Measurements from ENCODE around the gene PSKH1.

PSKH1 gene

DNA sequence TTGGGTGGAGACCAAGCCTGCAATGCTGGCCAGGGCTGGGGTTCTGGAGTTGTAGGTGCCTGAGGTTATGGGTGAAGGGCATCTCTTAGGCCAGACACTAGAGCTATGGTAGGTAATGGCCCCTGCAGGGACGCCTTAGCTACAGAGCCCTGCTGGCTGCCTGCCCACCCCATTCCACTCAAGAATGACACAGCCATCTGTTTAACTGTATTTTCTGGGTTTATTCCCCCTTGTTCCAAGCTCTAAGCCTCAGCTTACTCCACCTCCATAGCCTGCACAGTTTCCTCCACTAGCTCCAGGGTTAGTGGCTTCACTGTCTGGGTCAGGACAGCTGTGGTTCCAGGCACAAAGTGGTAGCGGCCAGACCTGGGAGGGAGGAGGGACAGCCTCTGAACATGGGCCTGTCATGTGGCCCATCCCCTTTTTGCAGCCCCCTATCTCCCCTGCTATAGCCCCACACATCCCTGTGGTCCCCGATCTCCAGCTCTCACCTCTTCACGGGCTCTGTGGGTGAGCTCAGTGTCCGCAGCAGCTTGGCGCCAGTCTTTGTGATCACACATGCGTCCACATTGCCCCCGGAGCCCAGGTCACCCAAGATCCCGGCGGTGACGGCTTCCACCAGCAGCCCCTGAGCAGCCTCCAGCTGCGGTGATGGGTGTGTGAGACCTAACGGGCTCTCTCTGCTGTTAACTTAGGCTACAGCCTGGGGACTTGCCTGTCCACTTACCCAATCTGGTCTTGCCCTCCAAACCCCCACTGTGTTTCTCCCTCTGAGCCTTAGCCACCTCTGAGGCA is 41.4 kb downstream of the PSKH1 start:
- no peak overlapping the region for H2BK12ac ChIP-seq (ENCODE audit: low read length)
- H3K79me2 ChIP-seq (ENCODE audit: control insufficient read depth, insufficient read depth, low read length, poor library complexity): peaks cover 10% of the 10 kb centered on the region
- H3K79me1 ChIP-seq (ENCODE audit: low read length): peaks cover 12% of the 10 kb centered on the region
- H3K4me3 ChIP-seq (ENCODE audit: low read depth, low read length): no peak overlapping the region
- H3K36me3 ChIP-seq (ENCODE audit: control insufficient read depth in 1 of 2, insufficient read depth in 2 of 2, low read length in 2 of 2): peaks cover 3 to 4% of the 10 kb centered on the region in 2 experiments
- no peaks in the 10 kb centered on the region for H3K27me3 ChIP-seq (ENCODE audit: insufficient read depth, low read length)
- H4K91ac ChIP-seq (ENCODE audit: low read depth, low read length): no peak overlapping the region
- H2AK5ac ChIP-seq (ENCODE audit: low read length): no peak overlapping the region
- no CpG with 5 or more reads among the region's 13 CpGs for WGBS (ENCODE audit: extremely low coverage, insufficient coverage, insufficient read length)
- H3K23ac ChIP-seq (ENCODE audit: low read length): no peak overlapping the region
- H3K4me1 ChIP-seq (ENCODE audit: control insufficient read depth in 1 of 2, insufficient read depth in 2 of 2, low read length in 2 of 2): peaks cover 16 to 17% of the 10 kb centered on the region in 2 experiments
- no peak overlapping the region for H2AFZ ChIP-seq (ENCODE audit: insufficient read depth, low read length, poor library complexity)
- H2BK5ac ChIP-seq (ENCODE audit: low read depth, low read length, poor library complexity): no peak overlapping the region
- H3K9me3 ChIP-seq (ENCODE audit: insufficient read depth, low read depth, low read length): peaks cover 2% of the 10 kb centered on the region
- no peak overlapping the region for H3K18ac ChIP-seq (ENCODE audit: low read length)
- no peak overlapping the region for H4K12ac ChIP-seq (ENCODE audit: low read depth, low read length)
- no peak overlapping the region for H3K14ac ChIP-seq (ENCODE audit: low read length)
- H4K8ac ChIP-seq (ENCODE audit: low read depth, low read length): no peak overlapping the region
- H3K27ac ChIP-seq (ENCODE audit: low read depth, low read length): no peak overlapping the region
- H2BK120ac ChIP-seq (ENCODE audit: insufficient read depth, low read length, poor library complexity): no peak overlapping the region
- peak overlapping the region; percentile 89 for H3K4me2 ChIP-seq (ENCODE audit: low read length)
- DNase-seq: no peak
- H3K4ac ChIP-seq (ENCODE audit: low read depth, low read length): no peak overlapping the region
- no peak overlapping the region for H3K9ac ChIP-seq (ENCODE audit: low read length)

DNA sequence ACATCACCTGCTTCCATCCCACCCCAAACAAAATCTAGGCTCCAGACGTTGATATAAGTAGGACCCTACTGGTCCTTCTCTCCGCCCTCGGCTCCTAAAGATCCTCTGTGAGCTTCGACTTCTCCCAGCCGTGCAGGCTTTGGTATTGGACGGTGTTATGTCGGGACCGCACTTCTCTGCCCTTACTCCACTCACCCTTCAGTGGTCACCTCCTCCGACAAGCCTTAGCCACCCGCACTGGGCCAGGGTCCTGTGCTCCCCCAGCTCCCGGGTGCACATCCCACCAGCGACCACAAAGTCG is 42.0 kb downstream of the PSKH1 start:
- Histone ChIP-seq H3K4me3 (ENCODE audit: low read depth, low read length) (peak overlapping the region; percentile 70), H2AFZ (ENCODE audit: insufficient read depth, low read length, poor library complexity) (peak overlapping the region; percentile 9), H4K8ac (ENCODE audit: low read depth, low read length) (peak overlapping the region; percentile 24), H3K4me2 (ENCODE audit: low read length) (peak overlapping the region; percentile 89), H2BK12ac (ENCODE audit: low read length) (no peak overlapping the region), H4K12ac (ENCODE audit: low read depth, low read length) (no peak overlapping the region), H2AK5ac (ENCODE audit: low read length) (no peak overlapping the region), H3K79me2 (ENCODE audit: control insufficient read depth, insufficient read depth, low read length, poor library complexity) (peaks cover 10% of the 10 kb centered on the region), H3K27ac (ENCODE audit: low read depth, low read length) (no peak overlapping the region), H3K9me3 (ENCODE audit: insufficient read depth, low read depth, low read length) (peaks cover 2% of the 10 kb centered on the region), H3K4me1 (ENCODE audit: control insufficient read depth in 1 of 2, insufficient read depth in 2 of 2, low read length in 2 of 2) (peaks cover 16 to 17% of the 10 kb centered on the region in 2 experiments), H3K27me3 (ENCODE audit: insufficient read depth, low read length) (no peaks in the 10 kb centered on the region), H3K14ac (ENCODE audit: low read length) (no peak overlapping the region), H3K79me1 (ENCODE audit: low read length) (peaks cover 12% of the 10 kb centered on the region), H3K36me3 (ENCODE audit: control insufficient read depth in 1 of 2, insufficient read depth in 2 of 2, low read length in 2 of 2) (peaks cover 8 to 10% of the 10 kb centered on the region in 2 experiments), H3K9ac (ENCODE audit: low read length) (peak overlapping the region; percentile 29), H2BK5ac (ENCODE audit: low read depth, low read length, poor library complexity) (no peak overlapping the region), H3K23ac (ENCODE audit: low read length) (no peak overlapping the region), H3K4ac (ENCODE audit: low read depth, low read length) (no peak overlapping the region), H2BK120ac (ENCODE audit: insufficient read depth, low read length, poor library complexity) (no peak overlapping the region), H4K91ac (ENCODE audit: low read depth, low read length) (no peak overlapping the region), H3K18ac (ENCODE audit: low read length) (no peak overlapping the region)
- DNase-seq: no peak
- no CpG with 5 or more reads among the region's 13 CpGs for WGBS (ENCODE audit: extremely low coverage, insufficient coverage, insufficient read length)

- peaks cover 10% of the 10 kb centered on the region for H3K79me2 ChIP-seq (ENCODE audit: control insufficient read depth, insufficient read depth, low read length, poor library complexity)
- no peak overlapping the region for H3K23ac ChIP-seq (ENCODE audit: low read length)
- peak overlapping the region; percentile 92 for H3K9ac ChIP-seq (ENCODE audit: low read length)
- peak; percentile 95 to 97 for DNase-seq
- peak overlapping the region; percentile 14 for H2AK5ac ChIP-seq (ENCODE audit: low read length)
- H3K36me3 ChIP-seq (ENCODE audit: control insufficient read depth in 1 of 2, insufficient read depth in 2 of 2, low read length in 2 of 2): peaks cover 13 to 15% of the 10 kb centered on the region in 2 experiments
- peak overlapping the region; percentile 62 for H3K14ac ChIP-seq (ENCODE audit: low read length)
- H4K12ac ChIP-seq (ENCODE audit: low read depth, low read length): peak overlapping the region; percentile 79
- H4K8ac ChIP-seq (ENCODE audit: low read depth, low read length): peak overlapping the region; percentile 66
- peaks cover 12% of the 10 kb centered on the region for H3K79me1 ChIP-seq (ENCODE audit: low read length)
- peak overlapping the region; percentile 59 for H3K4ac ChIP-seq (ENCODE audit: low read depth, low read length)
- peak overlapping the region; percentile 33 for H2BK120ac ChIP-seq (ENCODE audit: insufficient read depth, low read length, poor library complexity)
- peak overlapping the region; percentile 34 for H3K18ac ChIP-seq (ENCODE audit: low read length)
- H3K4me1 ChIP-seq (ENCODE audit: control insufficient read depth in 1 of 2, insufficient read depth in 2 of 2, low read length in 2 of 2): peaks cover 16 to 17% of the 10 kb centered on the region in 2 experiments
- peak overlapping the region; percentile 63 for H4K91ac ChIP-seq (ENCODE audit: low read depth, low read length)
- H2BK12ac ChIP-seq (ENCODE audit: low read length): no peak overlapping the region
- H2AFZ ChIP-seq (ENCODE audit: insufficient read depth, low read length, poor library complexity): peak overlapping the region; percentile 18
- peak overlapping the region; percentile 89 for H3K4me2 ChIP-seq (ENCODE audit: low read length)
- peak overlapping the region; percentile 97 for H3K4me3 ChIP-seq (ENCODE audit: low read depth, low read length)
- H3K27ac ChIP-seq (ENCODE audit: low read depth, low read length): peak overlapping the region; percentile 55
- no CpG with 5 or more reads among the region's 55 CpGs for WGBS (ENCODE audit: extremely low coverage, insufficient coverage, insufficient read length)
- no peaks in the 10 kb centered on the region for H3K27me3 ChIP-seq (ENCODE audit: insufficient read depth, low read length)
- H3K9me3 ChIP-seq (ENCODE audit: insufficient read depth, low read depth, low read length): peaks cover 2% of the 10 kb centered on the region
- H2BK5ac ChIP-seq (ENCODE audit: low read depth, low read length, poor library complexity): peak overlapping the region; percentile 18
Measured at GRCh38 chr16:67935402-67936123, 42.5 kb downstream of the PSKH1 start.

- peak within 1 kb of the TSS; percentile 34 for H3K18ac ChIP-seq (ENCODE audit: low read length)
- H3K4me3 ChIP-seq (ENCODE audit: low read depth, low read length): peak within 1 kb of the TSS; percentile 97
- H3K9ac ChIP-seq (ENCODE audit: low read length): peak within 1 kb of the TSS; percentile 92
- DNase-seq: peak in 1 of 2 donors; percentile 32
- H2AFZ ChIP-seq (ENCODE audit: insufficient read depth, low read length, poor library complexity): peak within 1 kb of the TSS; percentile 18
- H3K79me2 ChIP-seq (ENCODE audit: control insufficient read depth, insufficient read depth, low read length, poor library complexity): peaks cover 10% of the 10 kb centered on the region
- H3K27me3 ChIP-seq (ENCODE audit: insufficient read depth, low read length): no peaks in the 10 kb centered on the region
- peak within 1 kb of the TSS; percentile 66 for H4K8ac ChIP-seq (ENCODE audit: low read depth, low read length)
- H3K27ac ChIP-seq (ENCODE audit: low read depth, low read length): peak within 1 kb of the TSS; percentile 55
- H3K9me3 ChIP-seq (ENCODE audit: insufficient read depth, low read depth, low read length): no peaks in the 10 kb centered on the region
- H3K4ac ChIP-seq (ENCODE audit: low read depth, low read length): peak within 1 kb of the TSS; percentile 59
- WGBS (ENCODE audit: extremely low coverage, insufficient coverage, insufficient read length): no CpG with 5 or more reads among the region's 54 CpGs
- H2AK5ac ChIP-seq (ENCODE audit: low read length): peak within 1 kb of the TSS; percentile 28
- H2BK12ac ChIP-seq (ENCODE audit: low read length): no peak within 1 kb of the TSS
- peak within 1 kb of the TSS; percentile 63 for H4K91ac ChIP-seq (ENCODE audit: low read depth, low read length)
- peak within 1 kb of the TSS; percentile 33 for H2BK120ac ChIP-seq (ENCODE audit: insufficient read depth, low read length, poor library complexity)
- peak within 1 kb of the TSS; percentile 79 for H4K12ac ChIP-seq (ENCODE audit: low read depth, low read length)
- H3K4me1 ChIP-seq (ENCODE audit: control insufficient read depth in 1 of 2, insufficient read depth in 2 of 2, low read length in 2 of 2): peaks cover 16 to 17% of the 10 kb centered on the region in 2 experiments
- peak within 1 kb of the TSS; percentile 28 for H2BK5ac ChIP-seq (ENCODE audit: low read depth, low read length, poor library complexity)
- H3K36me3 ChIP-seq (ENCODE audit: control insufficient read depth in 1 of 2, insufficient read depth in 2 of 2, low read length in 2 of 2): peaks cover 15 to 17% of the 10 kb centered on the region in 2 experiments
- H3K4me2 ChIP-seq (ENCODE audit: low read length): peak within 1 kb of the TSS; percentile 63
- peak within 1 kb of the TSS; percentile 62 for H3K14ac ChIP-seq (ENCODE audit: low read length)
- H3K79me1 ChIP-seq (ENCODE audit: low read length): peaks cover 12% of the 10 kb centered on the region
- no peak within 1 kb of the TSS for H3K23ac ChIP-seq (ENCODE audit: low read length)
Measured at GRCh38 chr16:67936124-67936879, 43.2 kb downstream of the PSKH1 start, which contains the start of gene PSMB10. Gene PSMB10 (minus strand): TSS chr16:67936850. CDS start chr16:67936749, 101 bp downstream.

All from trophoblast cell (in vitro differentiated cells and primary cell).